ENCODE data around the gene DTL. TPM values are rescaled to one million over a fixed set of nuclear protein-coding genes. Genes with fewer than 3 reads are reported as not detected.
A peak's percentile ranks its signal among the peaks of the same experiment; 100 is the strongest.

The DTL gene
- total RNA-seq, 1 donor from 2014 or later = 7.8 TPM

DNA sequence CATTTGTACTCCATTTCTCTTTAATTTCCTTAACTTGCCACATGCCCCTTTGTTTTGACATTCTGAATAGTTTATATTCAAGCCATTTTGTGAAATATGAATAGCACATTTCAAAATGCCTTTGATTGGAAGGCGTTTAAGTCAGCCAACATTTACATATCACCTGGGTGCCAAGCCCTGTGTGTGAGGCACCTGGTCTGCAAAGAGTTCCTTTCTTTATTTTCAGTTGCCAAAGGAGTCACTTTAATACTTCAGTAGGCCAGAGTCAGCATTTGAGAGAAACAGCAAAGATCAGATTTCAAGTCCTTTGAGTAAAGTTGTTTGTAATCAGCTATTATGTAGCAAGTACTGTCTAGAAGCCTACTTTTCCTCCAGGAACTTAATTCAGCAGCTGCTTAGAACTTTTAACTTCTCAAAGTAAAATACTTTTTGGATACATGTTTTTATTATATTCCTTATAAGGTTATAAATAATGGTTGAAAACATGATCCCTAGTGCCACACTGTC, 70.8 kb downstream of the DTL start:
- peaks cover 9 to 21% (median 16%) of the 10 kb centered on the region in 3 donors for H3K4me1 ChIP-seq (ENCODE audit: control insufficient read depth in 3 of 3, insufficient read depth in 3 of 3, low read length in 3 of 3)
- no peak overlapping the region for H3K27ac ChIP-seq (ENCODE audit: low read depth, low read length)
- H3K36me3 ChIP-seq (ENCODE audit: control insufficient read depth in 3 of 3, insufficient read depth in 3 of 3, low read length in 3 of 3) = no peaks in the 10 kb centered on the region

GRCh38 chr1:212107481-212107880, 71.9 kb downstream of the DTL start:
- Histone ChIP-seq H3K27ac (ENCODE audit: low read depth, low read length) (no peak overlapping the region), H3K9ac (ENCODE audit: low read depth in 1 of 3, low read length in 3 of 3) (no peak overlapping the region), H3K4me3 (ENCODE audit: low read length in 3 of 3) (no peak overlapping the region), H3K27me3 (ENCODE audit: control insufficient read depth in 3 of 3, insufficient read depth in 3 of 3, low read length in 3 of 3) (no peaks in the 10 kb centered on the region), H3K4me1 (ENCODE audit: control insufficient read depth in 3 of 3, insufficient read depth in 3 of 3, low read length in 3 of 3) (peaks cover 9 to 21% (median 16%) of the 10 kb centered on the region in 3 donors), H3K36me3 (ENCODE audit: control insufficient read depth in 3 of 3, insufficient read depth in 3 of 3, low read length in 3 of 3) (no peaks in the 10 kb centered on the region), H3K9me3 (ENCODE audit: control insufficient read depth in 3 of 3, low read length in 3 of 3) (no peaks in the 10 kb centered on the region)

More for the DNA sequence above, 70.8 kb downstream of the DTL start:
- no peaks in the 10 kb centered on the region for H3K9me3 ChIP-seq (ENCODE audit: control insufficient read depth in 3 of 3, low read length in 3 of 3)
- H3K4me3 ChIP-seq (ENCODE audit: low read length in 3 of 3) = no peak overlapping the region
- H3K27me3 ChIP-seq (ENCODE audit: control insufficient read depth in 3 of 3, insufficient read depth in 3 of 3, low read length in 3 of 3) = no peaks in the 10 kb centered on the region
- no peak overlapping the region for H3K9ac ChIP-seq (ENCODE audit: low read depth in 1 of 3, low read length in 3 of 3)

- H3K9ac ChIP-seq (ENCODE audit: low read depth in 1 of 3, low read length in 3 of 3) = no peak overlapping the region
- H3K4me1 ChIP-seq (ENCODE audit: control insufficient read depth in 3 of 3, insufficient read depth in 3 of 3, low read length in 3 of 3) = peaks cover 9 to 21% (median 16%) of the 10 kb centered on the region in 3 donors
- no peaks in the 10 kb centered on the region for H3K27me3 ChIP-seq (ENCODE audit: control insufficient read depth in 3 of 3, insufficient read depth in 3 of 3, low read length in 3 of 3)
- H3K36me3 ChIP-seq (ENCODE audit: control insufficient read depth in 3 of 3, insufficient read depth in 3 of 3, low read length in 3 of 3) = no peaks in the 10 kb centered on the region
- no peak overlapping the region for H3K4me3 ChIP-seq (ENCODE audit: low read length in 3 of 3)
- no peaks in the 10 kb centered on the region for H3K9me3 ChIP-seq (ENCODE audit: control insufficient read depth in 3 of 3, low read length in 3 of 3)
- no peak overlapping the region for H3K27ac ChIP-seq (ENCODE audit: low read depth, low read length)
These were observed 72.6 kb downstream of the DTL start for GRCh38 chr1:212108187-212108586.

GRCh38 chr1:212108981-212109380, 73.4 kb downstream of the DTL start:
- Histone ChIP-seq H3K27ac (ENCODE audit: low read depth, low read length) (no peak overlapping the region), H3K4me1 (ENCODE audit: control insufficient read depth in 3 of 3, insufficient read depth in 3 of 3, low read length in 3 of 3) (peaks cover 9 to 21% (median 16%) of the 10 kb centered on the region in 3 donors), H3K9ac (ENCODE audit: low read depth in 1 of 3, low read length in 3 of 3) (no peak overlapping the region), H3K36me3 (ENCODE audit: control insufficient read depth in 3 of 3, insufficient read depth in 3 of 3, low read length in 3 of 3) (no peaks in the 10 kb centered on the region), H3K4me3 (ENCODE audit: low read length in 3 of 3) (no peak overlapping the region), H3K9me3 (ENCODE audit: control insufficient read depth in 3 of 3, low read length in 3 of 3) (no peaks in the 10 kb centered on the region), H3K27me3 (ENCODE audit: control insufficient read depth in 3 of 3, insufficient read depth in 3 of 3, low read length in 3 of 3) (no peaks in the 10 kb centered on the region)

DNA sequence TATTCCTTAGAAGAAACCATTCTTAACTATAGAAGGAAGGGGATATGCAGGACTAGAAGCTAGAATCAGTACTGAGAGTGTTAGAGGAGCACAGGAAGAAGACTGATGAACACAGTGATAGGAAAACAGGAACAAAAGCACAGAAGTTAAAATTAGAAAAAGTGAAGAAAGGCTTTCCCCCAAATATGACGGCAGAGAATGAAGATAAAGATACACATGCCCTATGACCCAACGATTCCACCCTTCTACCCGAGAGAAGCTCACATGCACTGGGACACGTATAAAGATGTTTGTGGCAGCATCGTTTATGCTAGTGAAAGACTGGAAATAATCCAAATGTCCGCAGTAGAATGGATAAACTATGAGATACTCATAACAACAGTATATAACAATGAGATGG, 74.2 kb downstream of the DTL start:
- no peaks in the 10 kb centered on the region for H3K9me3 ChIP-seq (ENCODE audit: control insufficient read depth in 3 of 3, low read length in 3 of 3)
- no peak overlapping the region for H3K9ac ChIP-seq (ENCODE audit: low read depth in 1 of 3, low read length in 3 of 3)
- no peak overlapping the region for H3K27ac ChIP-seq (ENCODE audit: low read depth, low read length)
- no peaks in the 10 kb centered on the region for H3K36me3 ChIP-seq (ENCODE audit: control insufficient read depth in 3 of 3, insufficient read depth in 3 of 3, low read length in 3 of 3)
- no peak overlapping the region for H3K4me3 ChIP-seq (ENCODE audit: low read length in 3 of 3)
- peaks cover 5 to 17% (median 13%) of the 10 kb centered on the region in 3 donors for H3K4me1 ChIP-seq (ENCODE audit: control insufficient read depth in 3 of 3, insufficient read depth in 3 of 3, low read length in 3 of 3)
- no peaks in the 10 kb centered on the region for H3K27me3 ChIP-seq (ENCODE audit: control insufficient read depth in 3 of 3, insufficient read depth in 3 of 3, low read length in 3 of 3)

- H3K4me3 ChIP-seq (ENCODE audit: low read length in 3 of 3) = no peak overlapping the region
- peaks cover 2 to 12% (median 9%) of the 10 kb centered on the region in 3 donors for H3K4me1 ChIP-seq (ENCODE audit: control insufficient read depth in 3 of 3, insufficient read depth in 3 of 3, low read length in 3 of 3)
- no peak overlapping the region for H3K9ac ChIP-seq (ENCODE audit: low read depth in 1 of 3, low read length in 3 of 3)
- H3K36me3 ChIP-seq (ENCODE audit: control insufficient read depth in 3 of 3, insufficient read depth in 3 of 3, low read length in 3 of 3) = no peaks in the 10 kb centered on the region
- no peaks in the 10 kb centered on the region for H3K27me3 ChIP-seq (ENCODE audit: control insufficient read depth in 3 of 3, insufficient read depth in 3 of 3, low read length in 3 of 3)
- no peak overlapping the region for H3K27ac ChIP-seq (ENCODE audit: low read depth, low read length)
- H3K9me3 ChIP-seq (ENCODE audit: control insufficient read depth in 3 of 3, low read length in 3 of 3) = no peaks in the 10 kb centered on the region
These were observed 75.1 kb downstream of the DTL start for GRCh38 chr1:212110617-212111016.

- H3K9me3 ChIP-seq (ENCODE audit: control insufficient read depth in 3 of 3, low read length in 3 of 3) = no peaks in the 10 kb centered on the region
- no peak overlapping the region for H3K4me3 ChIP-seq (ENCODE audit: low read length in 3 of 3)
- H3K36me3 ChIP-seq (ENCODE audit: control insufficient read depth in 3 of 3, insufficient read depth in 3 of 3, low read length in 3 of 3) = no peaks in the 10 kb centered on the region
- no peak overlapping the region for H3K27ac ChIP-seq (ENCODE audit: low read depth, low read length)
- H3K4me1 ChIP-seq (ENCODE audit: control insufficient read depth in 3 of 3, insufficient read depth in 3 of 3, low read length in 3 of 3) = peaks cover 0 to 4% (median 4%) of the 10 kb centered on the region in 3 donors
- no peaks in the 10 kb centered on the region for H3K27me3 ChIP-seq (ENCODE audit: control insufficient read depth in 3 of 3, insufficient read depth in 3 of 3, low read length in 3 of 3)
- no peak overlapping the region for H3K9ac ChIP-seq (ENCODE audit: low read depth in 1 of 3, low read length in 3 of 3)
These were observed 76.0 kb downstream of the DTL start for GRCh38 chr1:212111536-212111935.

DNA sequence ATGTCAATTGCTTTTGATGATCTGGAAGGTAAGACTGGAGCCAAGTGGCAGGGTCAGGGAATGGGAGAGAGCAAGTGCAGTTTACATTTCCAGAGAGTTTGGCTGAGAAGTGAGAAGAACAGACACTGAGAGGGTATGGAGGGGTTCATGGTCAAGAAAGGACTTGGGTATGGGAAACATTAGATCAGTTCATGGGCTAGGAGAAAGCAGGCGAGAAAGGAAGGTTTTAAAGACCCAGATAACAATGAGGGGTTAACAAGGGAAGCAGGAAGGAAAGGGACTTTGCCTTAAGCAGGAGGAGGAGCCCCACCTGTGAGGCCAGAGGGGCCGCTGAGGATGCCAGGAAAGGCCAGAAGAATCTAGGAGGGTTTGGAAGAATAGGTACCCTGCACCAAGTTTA, 78.2 kb downstream of the DTL start:
- H3K4me1 ChIP-seq (ENCODE audit: control insufficient read depth in 3 of 3, insufficient read depth in 3 of 3, low read length in 3 of 3) = peaks cover 9 to 12% (median 10%) of the 10 kb centered on the region in 3 donors
- H3K4me3 ChIP-seq (ENCODE audit: low read length in 3 of 3) = no peak overlapping the region
- no peak overlapping the region for H3K27ac ChIP-seq (ENCODE audit: low read depth, low read length)
- H3K9me3 ChIP-seq (ENCODE audit: control insufficient read depth in 3 of 3, low read length in 3 of 3) = no peaks in the 10 kb centered on the region
- H3K9ac ChIP-seq (ENCODE audit: low read depth in 1 of 3, low read length in 3 of 3) = no peak overlapping the region
- no peaks in the 10 kb centered on the region for H3K36me3 ChIP-seq (ENCODE audit: control insufficient read depth in 3 of 3, insufficient read depth in 3 of 3, low read length in 3 of 3)
- no peaks in the 10 kb centered on the region for H3K27me3 ChIP-seq (ENCODE audit: control insufficient read depth in 3 of 3, insufficient read depth in 3 of 3, low read length in 3 of 3)

- Histone ChIP-seq H3K4me3 (ENCODE audit: low read length in 3 of 3) (no peak overlapping the region), H3K36me3 (ENCODE audit: control insufficient read depth in 3 of 3, insufficient read depth in 3 of 3, low read length in 3 of 3) (no peaks in the 10 kb centered on the region), H3K9ac (ENCODE audit: low read depth in 1 of 3, low read length in 3 of 3) (no peak overlapping the region), H3K9me3 (ENCODE audit: control insufficient read depth in 3 of 3, low read length in 3 of 3) (no peaks in the 10 kb centered on the region), H3K27me3 (ENCODE audit: control insufficient read depth in 3 of 3, insufficient read depth in 3 of 3, low read length in 3 of 3) (no peaks in the 10 kb centered on the region), H3K4me1 (ENCODE audit: control insufficient read depth in 3 of 3, insufficient read depth in 3 of 3, low read length in 3 of 3) (peaks cover 21 to 34% (median 24%) of the 10 kb centered on the region in 3 donors), H3K27ac (ENCODE audit: low read depth, low read length) (peak overlapping the region; percentile 83)
These were observed 82.8 kb downstream of the DTL start for GRCh38 chr1:212118167-212118871.

GRCh38 chr1:212118872-212119260, 83.3 kb downstream of the DTL start:
- H3K4me3 ChIP-seq (ENCODE audit: low read length in 3 of 3) = peak overlapping the region in 2 of 3 donors; percentile 30 to 46
- peak overlapping the region; percentile 48 to 61 (median 54) for H3K9ac ChIP-seq (ENCODE audit: low read depth in 1 of 3, low read length in 3 of 3)
- H3K36me3 ChIP-seq (ENCODE audit: control insufficient read depth in 3 of 3, insufficient read depth in 3 of 3, low read length in 3 of 3) = no peaks in the 10 kb centered on the region
- no peaks in the 10 kb centered on the region for H3K9me3 ChIP-seq (ENCODE audit: control insufficient read depth in 3 of 3, low read length in 3 of 3)
- no peaks in the 10 kb centered on the region for H3K27me3 ChIP-seq (ENCODE audit: control insufficient read depth in 3 of 3, insufficient read depth in 3 of 3, low read length in 3 of 3)
- H3K27ac ChIP-seq (ENCODE audit: low read depth, low read length) = peak overlapping the region; percentile 83
- H3K4me1 ChIP-seq (ENCODE audit: control insufficient read depth in 3 of 3, insufficient read depth in 3 of 3, low read length in 3 of 3) = peaks cover 21 to 34% (median 24%) of the 10 kb centered on the region in 3 donors

Measured in skeletal muscle tissue (tissue), 4 donors.